ENCODE measurements around the gene KRT2.

The KRT2 gene

DNA sequence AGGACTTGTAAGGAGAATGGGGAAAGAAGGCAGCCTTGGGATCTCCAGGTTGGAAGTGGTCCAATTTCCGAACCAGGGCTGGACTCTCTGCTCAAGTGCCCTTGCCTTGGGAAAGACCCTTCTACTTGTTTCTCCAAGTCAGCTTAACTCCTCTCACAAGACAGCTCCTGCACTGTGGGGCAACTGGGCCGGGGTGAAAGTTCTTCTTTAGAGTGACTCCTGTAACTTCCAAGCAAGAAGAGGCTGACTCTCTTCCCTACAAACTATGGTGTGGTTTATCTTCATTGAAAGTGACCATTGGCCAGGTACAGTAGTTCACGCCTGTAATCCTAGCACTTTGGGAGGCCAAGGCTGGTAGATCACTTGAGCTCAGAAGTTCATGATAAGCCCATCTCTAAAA lies 14.5 kb upstream of the KRT2 start:
- Mint-ChIP-seq H3K4me1 (no peaks in the 10 kb centered on the region), H3K27ac (no peak overlapping the region), H3K9me3 (no peaks in the 10 kb centered on the region), H3K36me3 (no peaks in the 10 kb centered on the region), H3K4me3 (no peak overlapping the region), H3K27me3 (peaks cover 37 to 43% of the 10 kb centered on the region in 2 donors)
- DNase-seq = no peak
- ATAC-seq (replicated peaks) = no peak

DNA sequence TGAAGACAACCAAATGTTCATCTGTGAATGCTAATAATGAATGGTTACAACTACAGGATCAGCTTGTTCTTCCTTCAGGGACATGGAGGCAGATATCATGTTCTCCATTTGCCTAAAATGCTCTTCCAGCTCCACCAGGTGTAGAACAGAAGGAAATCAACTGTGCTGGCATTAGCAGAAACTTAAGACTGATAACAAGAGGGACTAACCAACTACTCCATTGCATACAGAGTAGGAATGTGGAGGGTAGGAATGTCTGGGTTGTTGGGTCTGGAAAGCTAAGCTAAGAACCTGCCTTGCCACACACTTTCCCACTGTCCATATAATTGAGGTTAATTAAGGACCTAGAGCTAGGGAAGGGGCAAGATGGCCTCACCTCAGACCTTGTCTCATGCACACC lies 11.4 kb upstream of the KRT2 start:
- H3K9me3 Mint-ChIP-seq = no peaks in the 10 kb centered on the region

DNA sequence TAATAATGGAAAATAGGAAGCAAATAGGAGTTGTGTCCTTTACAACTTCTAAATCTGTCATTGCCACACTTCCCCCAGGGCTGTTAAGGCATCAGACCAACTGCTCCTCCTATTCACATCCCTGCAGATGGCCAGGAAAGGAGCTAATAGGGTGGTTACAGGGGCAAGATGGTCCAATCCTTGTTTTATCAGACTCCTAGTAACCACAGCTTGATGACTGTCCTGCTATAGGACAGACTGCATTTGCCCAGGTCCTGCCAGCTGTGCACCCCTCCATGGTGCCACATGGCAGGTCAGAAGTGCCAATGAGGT lies 10.9 kb upstream of the KRT2 start:
- no peaks in the 10 kb centered on the region for H3K36me3 Mint-ChIP-seq
- ATAC-seq (replicated peaks) = no peak
- H3K4me1 Mint-ChIP-seq = no peaks in the 10 kb centered on the region
- peaks cover 34 to 42% of the 10 kb centered on the region in 2 donors for H3K27me3 Mint-ChIP-seq
- no peaks in the 10 kb centered on the region for H3K9me3 Mint-ChIP-seq
- H3K4me3 Mint-ChIP-seq = no peak overlapping the region
- H3K27ac Mint-ChIP-seq = no peak overlapping the region
- DNase-seq = no peak

More for the DNA sequence above, 11.4 kb upstream of the KRT2 start:
- DNase-seq = no peak
- ATAC-seq (replicated peaks) = no peak
- H3K27me3 Mint-ChIP-seq = peaks cover 37 to 40% of the 10 kb centered on the region in 2 donors
- H3K4me3 Mint-ChIP-seq = no peak overlapping the region
- H3K4me1 Mint-ChIP-seq = no peaks in the 10 kb centered on the region
- no peaks in the 10 kb centered on the region for H3K36me3 Mint-ChIP-seq
- no peak overlapping the region for H3K27ac Mint-ChIP-seq

DNA sequence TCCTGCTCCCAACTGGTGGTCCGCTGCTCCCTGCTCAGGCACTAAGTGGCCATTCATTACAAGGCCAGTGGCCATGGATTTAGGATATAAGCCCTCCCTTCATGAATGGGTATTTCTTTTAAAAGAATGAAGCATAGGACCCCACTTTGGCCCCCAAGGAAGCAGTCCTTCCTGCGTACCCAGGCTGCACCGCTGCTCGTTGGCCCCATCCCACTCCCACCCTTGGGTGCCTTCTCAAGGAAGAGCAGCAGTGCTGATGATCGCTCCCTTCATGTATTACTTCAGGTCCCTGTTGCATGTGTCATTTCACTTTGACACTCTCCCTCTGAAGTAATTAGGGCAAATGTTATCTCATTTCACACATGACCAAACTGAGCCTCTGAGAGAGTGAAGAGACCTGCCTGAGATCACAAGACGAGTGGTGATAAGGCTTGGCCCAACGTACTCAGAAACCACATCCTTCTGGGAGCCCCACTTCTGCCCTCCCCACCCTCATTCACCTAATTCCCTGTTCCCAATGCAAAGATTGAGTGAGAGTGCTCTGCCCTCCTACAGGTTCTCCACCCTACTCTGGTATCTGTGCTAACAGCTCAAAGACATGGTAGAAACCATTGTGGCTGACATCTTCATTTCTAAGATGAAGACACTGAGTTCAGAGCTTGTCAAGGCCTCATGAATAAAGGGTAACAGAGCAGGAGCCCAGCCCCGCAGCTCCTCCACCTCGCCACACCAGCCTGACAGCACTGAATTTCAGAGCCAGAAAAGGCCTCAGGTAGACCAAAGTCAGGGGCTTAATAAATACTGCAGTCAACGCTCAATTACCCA lies 10.3 kb upstream of the KRT2 start:
- Mint-ChIP-seq H3K27me3 (peaks cover 33 to 42% of the 10 kb centered on the region in 2 donors), H3K36me3 (no peaks in the 10 kb centered on the region), H3K4me1 (no peaks in the 10 kb centered on the region), H3K4me3 (no peak overlapping the region), H3K9me3 (no peaks in the 10 kb centered on the region), H3K27ac (no peak overlapping the region)
- ATAC-seq (replicated peaks) (no peak), DNase-seq (no peak)

DNA sequence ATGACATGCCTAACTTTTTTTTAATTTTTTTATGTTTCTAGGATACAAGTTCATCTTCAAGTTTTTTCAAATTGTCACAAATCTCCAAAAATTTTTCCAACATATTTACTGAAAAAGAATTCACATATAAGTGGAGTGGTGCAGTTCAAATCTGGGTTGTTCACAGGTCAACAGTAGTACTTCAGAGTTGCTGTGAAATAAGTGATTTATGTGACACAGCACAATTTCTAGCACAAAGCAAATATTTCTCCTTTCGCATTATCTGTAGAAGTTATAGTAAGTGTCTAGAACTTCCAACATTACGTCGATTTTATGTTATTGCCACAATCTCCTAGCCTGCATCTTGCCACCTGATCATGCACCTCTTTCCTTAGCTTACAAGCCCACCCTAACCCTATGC lies 9.7 kb upstream of the KRT2 start:
- no peak overlapping the region for H3K27ac Mint-ChIP-seq
- H3K27me3 Mint-ChIP-seq = peaks cover 33 to 40% of the 10 kb centered on the region in 2 donors
- ATAC-seq (replicated peaks) (no peak), DNase-seq (no peak)
- H3K9me3 Mint-ChIP-seq = no peaks in the 10 kb centered on the region
- H3K36me3 Mint-ChIP-seq = no peaks in the 10 kb centered on the region
- H3K4me3 Mint-ChIP-seq = no peak overlapping the region
- no peaks in the 10 kb centered on the region for H3K4me1 Mint-ChIP-seq

DNA sequence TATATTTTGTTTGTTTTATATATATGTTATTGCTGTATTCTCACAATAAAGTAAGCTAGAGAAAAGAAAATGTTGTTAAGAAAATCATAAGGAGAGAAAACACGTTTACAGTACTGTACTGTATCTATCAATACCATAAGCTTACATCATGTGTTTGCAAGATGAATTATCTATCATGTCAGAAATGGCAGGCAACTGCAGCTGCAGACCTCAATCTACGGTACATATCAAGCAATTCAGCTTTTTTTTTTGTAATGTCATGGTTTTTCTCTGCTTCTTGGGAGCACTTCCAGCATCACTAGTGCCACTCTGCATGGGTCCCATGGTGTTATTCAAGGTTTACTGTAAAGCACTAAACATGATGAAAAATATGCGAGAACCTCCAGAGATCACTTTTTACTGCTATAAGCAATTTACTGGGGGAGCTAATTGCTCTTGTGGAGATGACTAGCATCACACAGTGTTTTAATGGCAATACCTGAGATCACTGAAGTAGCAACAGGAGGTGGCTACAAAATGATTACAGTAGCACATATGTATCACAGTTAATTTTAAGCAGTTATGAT lies 9.0 kb upstream of the KRT2 start:
- Mint-ChIP-seq H3K9me3 (no peaks in the 10 kb centered on the region), H3K27ac (no peak overlapping the region), H3K36me3 (no peaks in the 10 kb centered on the region), H3K4me1 (no peaks in the 10 kb centered on the region), H3K27me3 (peaks cover 33 to 34% of the 10 kb centered on the region in 2 donors), H3K4me3 (no peak overlapping the region)
- no peak for DNase-seq
- no peak for ATAC-seq (replicated peaks)

DNA sequence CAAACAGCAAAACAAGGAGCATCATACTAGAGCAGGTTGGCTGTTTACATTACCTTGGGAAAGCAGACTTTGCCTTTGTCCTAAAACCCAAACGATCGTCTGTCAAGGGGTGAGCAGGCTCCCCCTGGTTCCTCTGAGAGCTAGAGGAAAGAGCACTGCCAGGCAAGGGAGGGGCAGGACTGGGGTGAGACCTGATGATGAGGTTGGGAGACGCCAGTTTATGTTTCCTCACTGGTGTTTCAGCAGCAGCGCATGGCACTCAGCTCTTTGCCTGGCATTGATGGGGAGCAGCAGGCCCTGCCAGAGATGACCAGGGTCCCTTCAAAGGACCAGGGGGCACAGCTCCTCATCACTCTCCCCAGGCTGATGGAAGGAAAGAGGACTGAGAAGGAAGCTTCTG lies 7.9 kb upstream of the KRT2 start:
- no peaks in the 10 kb centered on the region for H3K9me3 Mint-ChIP-seq
- no peak for ATAC-seq (replicated peaks)
- peaks cover 26 to 30% of the 10 kb centered on the region in 2 donors for H3K27me3 Mint-ChIP-seq
- H3K36me3 Mint-ChIP-seq = no peaks in the 10 kb centered on the region
- no peak for DNase-seq
- H3K4me3 Mint-ChIP-seq = no peak overlapping the region
- no peak overlapping the region for H3K27ac Mint-ChIP-seq
- H3K4me1 Mint-ChIP-seq = no peaks in the 10 kb centered on the region

DNA sequence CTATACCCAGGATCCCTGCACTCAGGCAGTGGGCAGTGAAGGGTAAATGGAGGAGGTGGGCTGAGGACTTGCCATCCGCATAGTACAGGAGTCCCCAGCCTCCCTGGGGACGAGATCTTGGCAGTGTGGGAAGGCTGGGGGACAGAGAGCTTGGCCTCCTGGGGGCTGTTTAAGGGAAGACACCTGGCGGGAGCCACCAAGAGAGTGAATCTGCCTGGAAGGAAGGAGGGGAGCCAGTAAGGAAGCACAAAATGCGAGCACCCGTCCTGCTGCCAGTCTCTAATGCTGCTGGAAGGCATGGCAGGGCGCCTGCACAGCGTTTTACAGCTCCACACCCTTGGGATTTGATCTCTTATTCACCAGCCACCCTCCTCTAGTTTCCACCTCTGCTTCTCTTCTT lies 7.4 kb upstream of the KRT2 start:
- Mint-ChIP-seq H3K36me3 (no peaks in the 10 kb centered on the region), H3K4me1 (no peaks in the 10 kb centered on the region), H3K9me3 (no peaks in the 10 kb centered on the region), H3K27ac (no peak overlapping the region), H3K27me3 (peaks cover 24 to 26% of the 10 kb centered on the region in 2 donors), H3K4me3 (no peak overlapping the region)
- ATAC-seq (replicated peaks) = no peak
- DNase-seq = no peak

DNA sequence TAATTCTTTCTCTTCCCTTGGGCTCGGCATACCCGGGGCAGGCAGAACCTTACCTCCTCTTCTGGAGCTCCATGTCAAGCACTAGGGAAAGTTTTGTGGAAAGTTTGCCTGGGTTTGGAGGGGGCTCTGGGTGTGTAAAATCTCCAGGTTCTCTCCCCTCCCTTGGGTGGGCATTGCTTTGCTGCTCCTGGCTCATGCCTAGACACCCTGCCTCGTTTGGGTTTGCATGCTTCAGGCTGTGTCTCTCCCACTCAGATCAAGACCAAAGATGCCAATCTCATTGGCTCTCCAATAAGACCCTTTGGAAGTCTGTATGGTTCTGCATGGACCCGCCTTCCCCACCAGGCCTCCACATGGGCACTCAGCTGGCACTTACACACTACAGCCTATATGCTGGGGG lies 6.2 kb upstream of the KRT2 start:
- H3K9me3 Mint-ChIP-seq = no peaks in the 10 kb centered on the region
- H3K27me3 Mint-ChIP-seq = peaks cover 14 to 17% of the 10 kb centered on the region in 2 donors
- no peak overlapping the region for H3K4me3 Mint-ChIP-seq
- H3K36me3 Mint-ChIP-seq = no peaks in the 10 kb centered on the region
- ATAC-seq (replicated peaks) (no peak), DNase-seq (no peak)
- no peak overlapping the region for H3K27ac Mint-ChIP-seq
- H3K4me1 Mint-ChIP-seq = no peaks in the 10 kb centered on the region

DNA sequence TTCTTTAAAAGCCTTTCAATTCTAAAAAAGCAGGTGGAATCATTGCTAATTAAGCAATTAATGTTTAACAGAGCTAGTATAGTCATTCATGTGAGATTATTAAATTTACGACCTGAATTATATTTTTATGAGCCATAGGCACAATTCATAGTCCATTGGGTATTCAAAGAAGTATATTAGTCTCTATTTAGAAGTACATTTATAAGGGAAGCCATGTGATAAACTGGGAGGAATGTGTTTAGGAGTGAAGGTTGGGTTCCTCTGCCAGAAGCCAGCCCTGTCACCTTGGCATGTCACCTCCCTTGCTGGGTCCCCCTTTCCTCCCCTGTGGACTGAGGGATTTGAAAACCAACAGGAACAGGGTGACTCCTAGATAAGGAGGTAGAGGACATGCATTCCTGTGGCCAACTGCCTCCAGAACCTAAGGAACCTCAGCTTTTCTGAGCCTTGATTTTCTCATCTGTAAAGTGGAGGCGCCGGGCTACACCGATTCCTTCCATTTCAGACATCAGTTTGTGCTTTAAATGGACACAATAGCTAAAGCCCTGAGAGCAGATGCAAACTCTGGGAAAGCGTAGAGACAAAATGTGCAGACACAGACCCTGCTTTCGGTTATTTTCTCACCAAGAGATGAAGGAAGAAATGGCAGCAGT lies 5.4 kb upstream of the KRT2 start:
- Mint-ChIP-seq H3K27me3 (peaks cover 12 to 14% of the 10 kb centered on the region in 2 donors), H3K4me1 (no peaks in the 10 kb centered on the region)

DNA sequence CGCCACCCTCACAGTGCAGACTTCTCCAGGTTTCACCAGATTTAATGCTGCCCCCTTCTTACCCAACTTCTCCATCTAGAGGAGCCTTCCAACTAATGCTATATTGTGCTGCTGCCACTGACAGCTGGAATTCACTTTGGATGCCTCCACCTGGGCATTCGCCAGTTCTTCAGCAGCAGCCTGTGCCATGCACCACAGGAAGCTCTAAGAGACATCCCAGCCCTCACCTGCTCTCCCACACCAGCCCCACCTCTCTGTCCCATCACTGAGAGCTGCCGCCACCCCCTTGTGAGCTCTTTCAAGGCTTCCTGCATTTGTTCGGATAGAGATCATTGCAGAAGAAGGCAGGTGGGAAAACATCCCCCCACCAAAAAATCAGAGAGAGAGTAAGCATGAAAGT lies 4.6 kb upstream of the KRT2 start:
- Mint-ChIP-seq H3K27ac (no peak overlapping the region), H3K27me3 (peaks cover 7 to 10% of the 10 kb centered on the region in 2 donors), H3K4me3 (no peak overlapping the region), H3K4me1 (no peaks in the 10 kb centered on the region), H3K36me3 (no peaks in the 10 kb centered on the region), H3K9me3 (no peaks in the 10 kb centered on the region)
- DNase-seq (no peak), ATAC-seq (replicated peaks) (no peak)

More for the DNA sequence above, 5.4 kb upstream of the KRT2 start:
- no peak overlapping the region for H3K27ac Mint-ChIP-seq
- DNase-seq (no peak), ATAC-seq (replicated peaks) (no peak)
- no peak overlapping the region for H3K4me3 Mint-ChIP-seq
- no peaks in the 10 kb centered on the region for H3K9me3 Mint-ChIP-seq
- no peaks in the 10 kb centered on the region for H3K36me3 Mint-ChIP-seq

DNA sequence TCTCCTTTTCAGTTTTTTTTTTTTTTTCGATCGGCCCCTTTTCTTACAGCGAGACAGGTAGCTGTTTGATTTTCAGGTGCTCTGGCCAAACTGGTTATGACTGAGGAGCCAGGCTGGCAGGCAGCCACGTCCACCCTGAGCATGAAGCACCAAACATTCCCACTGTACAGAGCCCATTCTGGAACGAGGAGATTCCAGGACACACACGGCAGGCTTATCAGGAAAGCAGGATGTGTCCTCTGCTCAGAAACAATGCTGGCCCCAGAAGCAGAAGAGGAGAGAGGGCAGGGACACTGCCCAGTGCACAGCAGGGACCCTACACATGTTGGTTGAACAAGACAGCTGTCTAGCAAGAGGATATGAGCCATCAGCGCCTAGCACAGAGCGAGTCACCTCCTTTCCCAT lies 3.7 kb upstream of the KRT2 start:
- H3K36me3 Mint-ChIP-seq = no peaks in the 10 kb centered on the region
- H3K4me1 Mint-ChIP-seq = no peaks in the 10 kb centered on the region
- H3K27ac Mint-ChIP-seq = no peak overlapping the region
- ATAC-seq (replicated peaks) (no peak), DNase-seq (no peak)
- peaks cover 7 to 10% of the 10 kb centered on the region in 2 donors for H3K27me3 Mint-ChIP-seq
- H3K4me3 Mint-ChIP-seq = no peak overlapping the region
- no peaks in the 10 kb centered on the region for H3K9me3 Mint-ChIP-seq

DNA sequence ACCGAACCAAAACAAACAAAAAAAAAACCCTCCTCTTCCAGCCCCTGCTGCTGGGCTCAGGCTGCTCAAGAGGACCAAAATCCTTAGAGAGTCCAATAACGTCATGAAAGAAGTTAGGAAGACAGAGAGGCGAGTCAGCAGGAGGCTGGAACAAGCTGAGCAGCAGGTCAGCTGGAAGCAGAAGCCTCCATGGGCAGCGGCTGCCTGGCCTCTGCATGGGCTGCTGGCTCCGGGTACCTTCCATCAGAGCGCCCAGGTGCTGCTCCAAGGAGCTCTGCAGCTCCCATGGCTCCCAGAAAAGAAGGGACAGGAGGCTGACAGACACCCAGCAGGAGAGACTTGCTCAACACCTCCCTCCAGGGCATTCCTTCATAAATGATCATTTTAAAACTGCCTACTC lies 3.2 kb upstream of the KRT2 start:
- DNase-seq (no peak), ATAC-seq (replicated peaks) (no peak)
- Mint-ChIP-seq H3K27ac (no peak overlapping the region), H3K36me3 (no peaks in the 10 kb centered on the region), H3K27me3 (peaks cover 7 to 10% of the 10 kb centered on the region in 2 donors), H3K4me3 (no peak overlapping the region), H3K9me3 (no peaks in the 10 kb centered on the region), H3K4me1 (no peaks in the 10 kb centered on the region)

DNA sequence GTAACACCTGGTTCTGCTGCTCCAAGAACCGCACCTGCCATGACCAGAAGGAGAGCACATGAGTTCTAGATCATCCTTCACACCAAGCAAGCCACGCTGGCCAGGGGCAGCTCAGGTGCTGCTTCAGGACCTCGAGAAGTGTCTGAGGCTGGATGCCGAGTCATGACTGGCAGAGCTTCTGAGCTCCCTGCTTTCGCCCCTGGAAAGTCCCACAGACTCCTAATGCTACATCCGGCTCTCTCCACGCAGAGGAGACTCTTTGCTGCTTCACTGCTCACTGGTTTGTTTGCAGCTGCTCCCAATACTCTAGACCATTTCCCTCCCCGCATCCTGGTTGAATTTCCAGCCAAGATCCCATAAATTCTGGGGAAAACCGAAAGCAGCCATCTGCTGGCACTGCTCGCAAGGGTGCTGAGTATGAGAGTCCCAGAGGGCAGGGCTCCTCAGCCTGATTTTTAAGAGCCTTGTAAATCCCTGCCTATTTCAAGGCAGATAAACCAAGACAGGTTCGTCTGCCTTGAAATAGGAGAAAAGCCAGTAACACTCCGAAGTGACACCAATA lies 1.4 kb downstream of the KRT2 start:
- Mint-ChIP-seq H3K9me3 (no peaks in the 10 kb centered on the region), H3K27ac (no peak overlapping the region), H3K4me3 (no peak overlapping the region), H3K4me1 (no peaks in the 10 kb centered on the region), H3K36me3 (no peaks in the 10 kb centered on the region), H3K27me3 (no peaks in the 10 kb centered on the region)
- ATAC-seq (replicated peaks) (no peak), DNase-seq (no peak)

DNA sequence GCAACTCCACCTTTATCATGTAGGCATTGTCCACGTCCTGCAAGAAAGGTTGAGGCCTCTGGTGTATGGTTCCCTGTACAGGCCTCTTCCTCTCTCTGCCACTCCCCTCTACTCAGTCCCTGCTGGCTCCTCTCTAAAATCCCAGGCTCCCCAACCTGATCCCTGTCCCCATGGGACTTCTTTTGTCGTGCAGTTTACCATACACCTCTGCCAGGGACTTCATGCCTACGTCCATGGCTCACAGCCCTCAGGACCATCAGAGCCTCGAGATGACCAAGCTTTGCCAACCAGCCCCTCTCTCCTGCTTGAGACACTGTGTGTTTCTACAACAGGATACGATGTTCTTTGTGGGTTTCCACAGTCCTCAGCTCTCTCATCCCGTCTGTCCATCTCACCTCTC lies 2.9 kb downstream of the KRT2 start:
- H3K4me1 Mint-ChIP-seq = no peaks in the 10 kb centered on the region
- H3K36me3 Mint-ChIP-seq = no peaks in the 10 kb centered on the region
- H3K4me3 Mint-ChIP-seq = no peak overlapping the region
- no peak for ATAC-seq (replicated peaks)
- peaks cover 0 to 5% of the 10 kb centered on the region in 2 donors for H3K27me3 Mint-ChIP-seq
- no peaks in the 10 kb centered on the region for H3K9me3 Mint-ChIP-seq
- no peak overlapping the region for H3K27ac Mint-ChIP-seq
- DNase-seq = no peak

Measured in stimulated activated naive B cell treated with anti-CD40 and anti-IgM and Interleukin-4, amounts not matched to agents 10 μg/mL and 1 μg/mL and 100 μg/mL, for 72 hours (primary cell).